Activated CD8-positive, alpha-beta T cell treated with anti-CD3 and anti-CD28 coated beads for 36 hours (primary cell): ENCODE data around the gene PTPRK. TPM values are rescaled to one million over a fixed set of nuclear protein-coding genes. Genes with fewer than 3 reads are reported as not detected.

Source experiments
- ATAC-seq: fragments of 200-7000 bp; cut with Tn5 transposase; one replicate; pipeline ENCODE4 v1.10.0; 2021; ENCODE audit warnings: mild to moderate bottlenecking, moderate library complexity
- CTCF ChIA-PET: fragments of 350-600 bp; sonication (Branson Sonifier 250); formaldehyde crosslinking; loops from one replicate; lab custom pipeline; 2021; ENCODE audit warnings: antibody characterized with exemption; lab: Charles Lee
- POLR2A ChIA-PET: fragments of 350-600 bp; sonication (Branson Sonifier 250); formaldehyde crosslinking; loops from one replicate; lab custom pipeline; 2021; ENCODE audit warnings: antibody characterized with exemption; lab: Charles Lee
- DNase-seq: peaks from one replicate; pipeline ENCODE4 v3.0.0-alpha.2; 2020
- H3K27ac Mint-ChIP-seq: one replicate; pipeline ENCODE4 v1.8.0; 2021; ENCODE audit warnings: mild to moderate bottlenecking, mixed read lengths
- H3K27me3 Mint-ChIP-seq: one replicate; pipeline ENCODE4 v1.8.0; 2021; ENCODE audit warnings: mixed read lengths
- H3K36me3 Mint-ChIP-seq: one replicate; pipeline ENCODE4 v1.8.0; 2021; ENCODE audit warnings: low read depth, mixed read lengths
- H3K4me1 Mint-ChIP-seq: one replicate; pipeline ENCODE4 v1.8.0; 2021; ENCODE audit warnings: low read depth, mixed read lengths
- H3K4me3 Mint-ChIP-seq: one replicate; pipeline ENCODE4 v1.8.0; 2021; ENCODE audit warnings: mild to moderate bottlenecking, moderate library complexity, mixed read lengths
- H3K9me3 Mint-ChIP-seq: one replicate; pipeline ENCODE4 v1.8.0; 2021; ENCODE audit warnings: mixed read lengths
- CTCF ChIP-seq: fragments of 200-600 bp; IDR thresholded peaks from one replicate; pipeline ENCODE4 v1.8.0; 2022; ENCODE audit warnings: antibody characterized with exemption, mild to moderate bottlenecking
- intact Hi-C: fragments of 100-400 bp; cut with micrococcal nuclease; formaldehyde crosslinking; loops from one replicate; pipeline ENCODE4 v1.10.0; 2022
- total RNA-seq, 2 experiments: library from RNA; stranded (reverse); gene quantifications; one replicate each; pipeline ENCODE4 v1.2.3, GENCODE V29; 2021

PTPRK gene
- total RNA-seq, 2 experiments from 2014 or later: 7.7 to 8.9 TPM

- DNase-seq (no peak), ATAC-seq (peak; percentile 87)
- POLR2A ChIA-PET: interaction anchor here (0.9 kb wide), 1 partner anchor 10 kb away, joined by 3 read pairs; no protein-coding TSS in a partner anchor
- H3K36me3 Mint-ChIP-seq: peaks cover 24% of the 10 kb centered on the region
- CTCF ChIA-PET: interaction anchor here (0.8 to 2.1 kb wide), 3 partner anchors 10 to 69 kb away, joined by 4 to 6 read pairs (median 4); no protein-coding TSS in a partner anchor
- TF ChIP-seq CTCF: no peak
- intact Hi-C loops: no loop called here
- peaks cover 54% of the 10 kb centered on the region for H3K4me1 Mint-ChIP-seq
- peak overlapping the region; percentile 1 for H3K4me3 Mint-ChIP-seq
- H3K9me3 Mint-ChIP-seq: peaks cover 29% of the 10 kb centered on the region
- no peaks in the 10 kb centered on the region for H3K27me3 Mint-ChIP-seq
- peak overlapping the region; percentile 83 for H3K27ac Mint-ChIP-seq
These were observed 596.0 kb downstream of the PTPRK start for GRCh38 chr6:127924440-127924839.

- intact Hi-C loops: no loop called here
- DNase-seq (no peak), ATAC-seq (peak; percentile 41)
- Mint-ChIP-seq H3K4me3 (peak overlapping the region; percentile 1), H3K27me3 (no peaks in the 10 kb centered on the region), H3K9me3 (peaks cover 29% of the 10 kb centered on the region), H3K36me3 (peaks cover 22% of the 10 kb centered on the region), H3K4me1 (peaks cover 57% of the 10 kb centered on the region), H3K27ac (peak overlapping the region; percentile 83)
- POLR2A ChIA-PET: interaction anchor here (0.9 kb wide), 1 partner anchor 10 kb away, joined by 3 read pairs; no protein-coding TSS in a partner anchor
- CTCF ChIA-PET: interaction anchor here (0.8 to 2.1 kb wide), 3 partner anchors 10 to 69 kb away, joined by 4 to 6 read pairs (median 4); no protein-coding TSS in a partner anchor
- TF ChIP-seq CTCF: no peak
These were observed 596.4 kb downstream of the PTPRK start for GRCh38 chr6:127924031-127924430.

- ChIA-PET POLR2A (no interaction called here), CTCF (interaction anchor here (1.1 to 1.2 kb wide), 2 partner anchors 43 to 57 kb away, joined by 3 read pairs; no protein-coding TSS in a partner anchor)
- peaks cover 64% of the 10 kb centered on the region for H3K4me1 Mint-ChIP-seq
- H3K4me3 Mint-ChIP-seq: no peak overlapping the region
- ATAC-seq (no peak), DNase-seq (no peak)
- H3K9me3 Mint-ChIP-seq: peaks cover 23% of the 10 kb centered on the region
- intact Hi-C loops: no loop called here
- TF ChIP-seq CTCF: no peak
- peak overlapping the region; percentile 83 for H3K27ac Mint-ChIP-seq
- H3K27me3 Mint-ChIP-seq: no peaks in the 10 kb centered on the region
- H3K36me3 Mint-ChIP-seq: peaks cover 17% of the 10 kb centered on the region
These were observed 597.3 kb downstream of the PTPRK start for GRCh38 chr6:127923135-127923534.

- TF ChIP-seq CTCF: no peak
- intact Hi-C loops: no loop called here
- CTCF ChIA-PET: interaction anchor here (1.1 to 1.5 kb wide), 4 partner anchors 28 to 67 kb away, joined by 3 to 5 read pairs (median 3); no protein-coding TSS in a partner anchor
- no peaks in the 10 kb centered on the region for H3K27me3 Mint-ChIP-seq
- H3K4me3 Mint-ChIP-seq: peak overlapping the region; percentile 33
- peaks cover 9% of the 10 kb centered on the region for H3K36me3 Mint-ChIP-seq
- ATAC-seq (no peak), DNase-seq (no peak)
- peaks cover 74% of the 10 kb centered on the region for H3K4me1 Mint-ChIP-seq
- POLR2A ChIA-PET: interaction anchor here (0.9 kb wide), 1 partner anchor 57 kb away, joined by 3 read pairs; no protein-coding TSS in a partner anchor
- H3K9me3 Mint-ChIP-seq: peaks cover 18% of the 10 kb centered on the region
- H3K27ac Mint-ChIP-seq: peak overlapping the region; percentile 37
These were observed 598.4 kb downstream of the PTPRK start for GRCh38 chr6:127921982-127922381.

- POLR2A ChIA-PET: no interaction called here
- DNase-seq (no peak), ATAC-seq (no peak)
- H3K9me3 Mint-ChIP-seq: peaks cover 12% of the 10 kb centered on the region
- no peak for TF ChIP-seq CTCF
- H3K36me3 Mint-ChIP-seq: peaks cover 8% of the 10 kb centered on the region
- peaks cover 83% of the 10 kb centered on the region for H3K4me1 Mint-ChIP-seq
- no peak overlapping the region for H3K4me3 Mint-ChIP-seq
- intact Hi-C loops: no loop called here
- CTCF ChIA-PET: interaction anchor here (1.5 kb wide), 1 partner anchor 65 kb away, joined by 5 read pairs; no protein-coding TSS in a partner anchor
- no peak overlapping the region for H3K27ac Mint-ChIP-seq
- H3K27me3 Mint-ChIP-seq: no peaks in the 10 kb centered on the region
These were observed 599.6 kb downstream of the PTPRK start for GRCh38 chr6:127920804-127921203.
